H1 (cell line): ENCODE results near the gene MATR3. TPM values are rescaled to one million over a fixed set of nuclear protein-coding genes. Genes with fewer than 3 reads are reported as not detected.

Experiments used
- CTCF ChIA-PET: fragments of 300-600 bp; sonication (Branson Sonifier 250); formaldehyde crosslinking; loops from one replicate; lab custom pipeline; 2021; ENCODE audit not compliant: partially characterized antibody; lab: Charles Lee
- POLR2A ChIA-PET: fragments of 300-600 bp; sonication (Branson Sonifier 250); formaldehyde crosslinking; loops from one replicate; lab custom pipeline; 2021; ENCODE audit warnings: inconsistent platforms; ENCODE audit not compliant: partially characterized antibody; lab: Charles Lee
- DNase-seq, 2 experiments: peaks; one replicate each; pipeline versions ENCODE4 v3.0.0 to v3.0.0-alpha.2; 2010 to 2022; ENCODE audit warnings: low spot score in 2 of 2, low read depth in 1 of 2, mixed read lengths in 1 of 2
- FAIRE-seq: peaks from 2 replicates; lab custom pipeline; 2011; peaks lifted over from hg19 to GRCh38; lab: Jason Lieb, UNC
- H2AFZ ChIP-seq: 2 replicates; pipeline ENCODE4 v1.8.1; 2012; ENCODE audit warnings: low read length, inconsistent platforms
- H2AK5ac ChIP-seq: 2 replicates; pipeline ENCODE4 v1.6.1; 2013; ENCODE audit warnings: low read depth, low read length
- H2BK120ac ChIP-seq: replicated peaks from 2 replicates; pipeline ENCODE3; 2013; ENCODE audit warnings: low read depth, low read length, inconsistent platforms
- H2BK12ac ChIP-seq: 2 replicates; pipeline ENCODE4 v1.6.1; 2013; ENCODE audit warnings: low read depth, low read length
- H2BK15ac ChIP-seq: 2 replicates; pipeline ENCODE4 v1.6.1; 2013; ENCODE audit warnings: low read length
- H2BK20ac ChIP-seq: 2 replicates; pipeline ENCODE4 v1.6.1; 2013; ENCODE audit warnings: low read length
- H2BK5ac ChIP-seq: 2 replicates; pipeline ENCODE4 v1.6.1; 2013; ENCODE audit warnings: low read depth, low read length
- H3K14ac ChIP-seq: 2 replicates; pipeline ENCODE4 v1.6.1; 2013; ENCODE audit warnings: inconsistent platforms; ENCODE audit not compliant: insufficient read length
- H3K18ac ChIP-seq: 2 replicates; pipeline ENCODE4 v1.6.1; 2013; ENCODE audit warnings: low read length; ENCODE audit errors: extremely low read depth
- H3K23ac ChIP-seq: 2 replicates; pipeline ENCODE4 v1.6.1; 2013; ENCODE audit warnings: inconsistent platforms; ENCODE audit not compliant: insufficient read length
- H3K23me2 ChIP-seq: 2 replicates; pipeline ENCODE4 v1.6.1; 2013; ENCODE audit warnings: low read depth, low read length
- H3K27ac ChIP-seq: 2 replicates; pipeline ENCODE4 v1.6.1; 2011; ENCODE audit warnings: low read depth, low read length, inconsistent platforms
- H3K27me3 ChIP-seq, 4 experiments: replicated peaks in 1 of 4; 1 replicate in 1 of 4; 2 replicates in 3 of 4; pipeline versions ENCODE4 v1.6.1 to v1.8.1; 2011 to 2013; ENCODE audit warnings: low read length in 3 of 4, mild to moderate bottlenecking in 3 of 4, inconsistent platforms in 2 of 4, mixed read lengths in 2 of 4, moderate library complexity in 1 of 4; ENCODE audit not compliant: control insufficient read depth in 3 of 4, insufficient read depth in 3 of 4; ENCODE audit errors: extremely low read depth in 1 of 4
- H3K36me3 ChIP-seq, 4 experiments: 2 replicates each; pipeline versions ENCODE4 v1.6.1 to v1.8.1; 2011 to 2013; ENCODE audit warnings: mild to moderate bottlenecking in 4 of 4, low read length in 3 of 4, moderate library complexity in 2 of 4, control low read depth in 1 of 4, inconsistent platforms in 1 of 4; ENCODE audit not compliant: insufficient read depth in 4 of 4, control insufficient read depth in 2 of 4
- H3K4ac ChIP-seq: replicated peaks from 2 replicates; pipeline ENCODE3; 2013; ENCODE audit warnings: low read length, low read depth, mixed read lengths, inconsistent platforms; ENCODE audit not compliant: insufficient read length
- H3K4me1 ChIP-seq, 4 experiments: replicated peaks in 1 of 4; 1 replicate in 1 of 4; 2 replicates in 3 of 4; pipeline versions ENCODE4 v1.6.1 to v1.8.1; 2011 to 2013; ENCODE audit warnings: low read length in 3 of 4, inconsistent platforms in 2 of 4, mixed read lengths in 1 of 4; ENCODE audit not compliant: insufficient read depth in 4 of 4, control insufficient read depth in 3 of 4
- H3K4me2 ChIP-seq, 2 experiments: 2 replicates each; pipeline versions ENCODE4 v1.6.1 to v1.8.1; 2011 to 2013; ENCODE audit warnings: low read depth in 2 of 2, low read length in 2 of 2, control low read depth in 1 of 2, inconsistent platforms in 1 of 2, mild to moderate bottlenecking in 1 of 2; ENCODE audit not compliant: insufficient read depth in 1 of 2
- H3K4me3 ChIP-seq, 4 experiments: fragments of 200-600, 300-600 bp in 1 of 4; sonication (generic), shearing (Covaris generic), sonication (Bioruptor Twin) in 1 of 4; 2 replicates each; pipeline versions ENCODE4 v1.5.1 to v1.8.1; 2011 to 2016; ENCODE audit warnings: low read length in 4 of 4, low read depth in 3 of 4, control low read depth in 2 of 4, inconsistent platforms in 2 of 4, mild to moderate bottlenecking in 2 of 4, mixed read lengths in 1 of 4, moderate library complexity in 1 of 4; ENCODE audit not compliant: insufficient read depth in 2 of 4; ENCODE audit errors: extremely low read depth in 1 of 4
- H3K56ac ChIP-seq: replicated peaks from 2 replicates; pipeline ENCODE3; 2013; ENCODE audit warnings: low read depth, mild to moderate bottlenecking, mixed read lengths, low read length, inconsistent platforms; ENCODE audit not compliant: insufficient read length
- H3K79me1 ChIP-seq: 2 replicates; pipeline ENCODE4 v1.6.1; 2013; ENCODE audit warnings: low read depth, low read length, control low read depth
- H3K79me2 ChIP-seq, 2 experiments: 2 replicates each; pipeline versions ENCODE4 v1.6.1 to v1.8.1; 2012 to 2013; ENCODE audit warnings: low read length in 2 of 2, mild to moderate bottlenecking in 2 of 2, inconsistent platforms in 1 of 2; ENCODE audit not compliant: insufficient read depth in 2 of 2, control insufficient read depth in 1 of 2
- H3K9ac ChIP-seq, 4 experiments: replicated peaks in 1 of 4; 1 replicate in 1 of 4; 2 replicates in 3 of 4; pipeline versions ENCODE4 v1.6.1 to v1.8.1; 2011 to 2013; ENCODE audit warnings: low read depth in 3 of 4, low read length in 3 of 4, control low read depth in 2 of 4, mild to moderate bottlenecking in 2 of 4, moderate library complexity in 2 of 4, inconsistent platforms in 1 of 4; ENCODE audit errors: extremely low read depth in 1 of 4
- H3K9me3 ChIP-seq, 2 experiments: 2 replicates each; pipeline versions ENCODE4 v1.6.1 to v1.8.1; 2012 to 2013; ENCODE audit warnings: mild to moderate bottlenecking in 2 of 2, moderate library complexity in 2 of 2, control low read depth in 1 of 2, inconsistent platforms in 1 of 2, low read depth in 1 of 2, low read length in 1 of 2, mixed read lengths in 1 of 2; ENCODE audit not compliant: insufficient read depth in 2 of 2
- H4K20me1 ChIP-seq, 2 experiments: replicated peaks in 1 of 2; 2 replicates each; pipeline versions ENCODE3 to v1.8.1; 2011 to 2013; ENCODE audit warnings: inconsistent platforms in 2 of 2, low read length in 2 of 2, mild to moderate bottlenecking in 1 of 2; ENCODE audit not compliant: insufficient read depth in 2 of 2, control insufficient read depth in 1 of 2
- H4K5ac ChIP-seq: 2 replicates; pipeline ENCODE4 v1.6.1; 2013; ENCODE audit warnings: low read length, low read depth, mixed read lengths, inconsistent platforms; ENCODE audit not compliant: insufficient read length
- H4K8ac ChIP-seq: 2 replicates; pipeline ENCODE4 v1.8.0; 2013; ENCODE audit warnings: mild to moderate bottlenecking, moderate library complexity, low read length, inconsistent platforms; ENCODE audit not compliant: insufficient read depth; ENCODE audit errors: extremely low read depth
- H4K91ac ChIP-seq: replicated peaks from 2 replicates; pipeline ENCODE3; 2013; ENCODE audit warnings: low read length, mixed read lengths, inconsistent platforms; ENCODE audit not compliant: insufficient read length
- BRCA1 ChIP-seq: IDR thresholded peaks from 2 replicates; pipeline ENCODE4 v1.6.1; 2012; ENCODE audit warnings: low read depth, low read length, improper control_type of control experiment
- GTF2F1 ChIP-seq: IDR thresholded peaks from 2 replicates; pipeline ENCODE4 v1.6.1; 2012; ENCODE audit warnings: low read depth, low read length, improper control_type of control experiment, borderline replicate concordance
- HDAC6 ChIP-seq: IDR thresholded peaks from one replicate; pipeline ENCODE4 v1.7.1; 2012; ENCODE audit warnings: low read depth, mild to moderate bottlenecking, inconsistent platforms, low read length, moderate library complexity
- KDM5A ChIP-seq: fragments of 200-600 bp; IDR thresholded peaks from 2 replicates; pipeline ENCODE4 v1.7.1; 2012; ENCODE audit warnings: mild to moderate bottlenecking, low read length, inconsistent platforms, mixed read lengths
- MAX ChIP-seq: IDR thresholded peaks from 2 replicates; pipeline ENCODE4 v1.6.1; 2012; ENCODE audit warnings: inconsistent platforms
- RAD21 ChIP-seq, 2 experiments: IDR thresholded peaks in 1 of 2; conservative IDR thresholded peaks in 1 of 2; 2 replicates each; pipeline ENCODE4 v1.6.1; 2011; ENCODE audit warnings: low read depth in 2 of 2, low read length in 2 of 2, improper control_type of control experiment in 1 of 2, inconsistent platforms in 1 of 2, mild to moderate bottlenecking in 1 of 2, moderate library complexity in 1 of 2
- RXRA ChIP-seq: IDR thresholded peaks from 2 replicates; pipeline ENCODE4 v1.6.1; 2011; ENCODE audit warnings: low read depth, mild to moderate bottlenecking, low read length, moderate library complexity; ENCODE audit not compliant: insufficient read depth
- SP2 ChIP-seq: IDR thresholded peaks from 2 replicates; pipeline ENCODE4 v1.6.1; 2012; ENCODE audit warnings: mild to moderate bottlenecking, low read length, inconsistent platforms
- SP4 ChIP-seq: IDR thresholded peaks from 2 replicates; pipeline ENCODE4 v1.6.1; 2012; ENCODE audit warnings: low read length, inconsistent platforms
- TAF1 ChIP-seq: IDR thresholded peaks from 2 replicates; pipeline ENCODE4 v1.6.1; 2011; ENCODE audit warnings: mild to moderate bottlenecking, low read depth, low read length
- whole genome bisulfite sequencing, 2 experiments: shearing (Covaris generic) in 1 of 2; methylation state at CpG; one replicate each; pipeline versions ENCODE4 v1.1.6 to v1.1.7; 2013 to 2015; ENCODE audit warnings: low lambda C conversion rate in 2 of 2, mixed read lengths in 2 of 2, inconsistent platforms in 1 of 2, low coverage in 1 of 2, missing lambda C conversion rate in 1 of 2; ENCODE audit not compliant: insufficient replicate concordance in 2 of 2, insufficient coverage in 1 of 2, insufficient read length in 1 of 2; ENCODE audit errors: extremely low coverage in 1 of 2, missing lambda C conversion rate in 1 of 2; 5-methylcytosine and 5-hydroxymethylcytosine counted together
- polyA plus RNA-seq, 7 experiments: library from polyadenylated mRNA; depleted of rRNA in 3 of 7; stranded (reverse) in 5 of 7; unstranded in 2 of 7; fragments of >200 nt in 5 of 7; fragments of 200-250 nt in 2 of 7; gene quantifications; 1 replicate in 5 of 7; 2 replicates in 1 of 7; 4 replicates in 1 of 7; pipeline versions ENCODE4 v1.2.1 to v1.2.3, GENCODE V29; 2011 to 2013; ENCODE audit warnings: missing spikeins in 2 of 7, mixed read lengths in 2 of 7
- total RNA-seq: library from RNA; stranded (reverse); fragmentation: NEBNext Ultra II Directional; extraction: Animal tissue kit (Norgen Biotek cat#: 25700); gene quantifications from 2 replicates; pipeline ENCODE4 v1.2.1, GENCODE V29; 2021

MATR3 gene
- total and polyA plus RNA-seq, 2 of the 8 experiments (the other 6 are each of a cell fraction or from before 2014, with no cell fraction given), result 116 to 389 TPM

- Histone ChIP-seq H3K27me3 (no peaks in the 10 kb centered on the region), H3K23me2 (no peaks in the 10 kb centered on the region), H3K79me1 (peaks cover 2% of the 10 kb centered on the region; the same call in 1 of the 2 replicates), H3K4me2 (no peak overlapping the region), H3K14ac (no peak overlapping the region), H2BK12ac (no peak overlapping the region), H2BK20ac (no peak overlapping the region), H3K4ac (peak overlapping the region; percentile 49), H2BK120ac (no peak overlapping the region), H4K20me1 (peaks cover 0 to 5% of the 10 kb centered on the region in 2 experiments), H2BK5ac (peak overlapping the region; percentile 49; the same call in 1 of the 2 replicates), H3K79me2 (no peaks in the 10 kb centered on the region), H2BK15ac (no peak overlapping the region), H3K23ac (no peak overlapping the region), H3K4me3 (no peak overlapping the region), H3K27ac (0 out of 2 replicates have a peak overlapping the region, but pooled peaks have one; percentile 5), H2AFZ (no peak overlapping the region), H3K18ac (no peak overlapping the region), H4K8ac (peak overlapping the region; percentile 74), H3K56ac (no peak overlapping the region), H3K36me3 (no peaks in the 10 kb centered on the region), H4K91ac (no peak overlapping the region), H4K5ac (no peak overlapping the region), H3K9me3 (no peaks in the 10 kb centered on the region), H3K9ac (no peak overlapping the region), H3K4me1 (peaks cover 0 to 11% (median 0%) of the 10 kb centered on the region in 4 experiments; a peak in 2 of 7 replicates), H2AK5ac (peak overlapping the region; percentile 86; the same call in 1 of the 2 replicates)
- CTCF ChIA-PET, result interaction anchor here (0.5 to 3.6 kb wide), 5 partner anchors 10 to 828 kb away, joined by 3 to 14 read pairs (median 3); no protein-coding TSS in a partner anchor
- 90% methylated on average over 39 of the region's 47 CpGs; no CpG with 5 or more reads in 1 of the 2 experiments for WGBS, 2 experiments
- no peak for FAIRE-seq
- POLR2A ChIA-PET, result interaction anchor here (0.8 to 3.9 kb wide), 12 partner anchors 10 to 92 kb away, joined by 3 to 13 read pairs (median 4); partner anchors contain the start of gene PAIP2
- DNase-seq, result no peak
- TF ChIP-seq BRCA1 (no peak), GTF2F1 (no peak), TAF1 (no peak), HDAC6 (no peak), SP2 (no peak), MAX (no peak), KDM5A (no peak), RAD21 (IDR thresholded peaks at IDR 0.05 in 1 of 2, conservative IDR thresholded peaks at IDR 0.05 in 1 of 2; ENCODE audit: low read depth in 2 of 2, low read length in 2 of 2) (no peak), SP4 (no peak), RXRA (no peak)
Measured at GRCh38 chr5:139378101-139378825, 84.7 kb downstream of the MATR3 start.
